Endothelial cell of umbilical vein (primary cell): ENCODE data around the gene PRRX2. TPM values are rescaled to one million over a fixed set of nuclear protein-coding genes. Genes with fewer than 3 reads are reported as not detected.
A peak's percentile ranks its signal among the peaks of the same experiment; 100 is the strongest.

Source experiments
- BruUV-seq: library from RNA; stranded (reverse); fragments of 400-500 nt; replicated peaks from 2 replicates; lab custom pipeline; 2021; lab: Mats Ljungman, UMichigan
- CTCF ChIA-PET: fragments of 300-600, 350-600 bp; sonication (Branson Sonifier 250); formaldehyde crosslinking; loops from one replicate; lab custom pipeline; 2021; ENCODE audit warnings: antibody characterized with exemption, inconsistent platforms; lab: Charles Lee
- POLR2A ChIA-PET: fragments of 300-600, 350-600 bp; sonication (Branson Sonifier 250); formaldehyde crosslinking; loops from one replicate; lab custom pipeline; 2021; ENCODE audit warnings: antibody characterized with exemption, inconsistent platforms; lab: Charles Lee
- DNase-seq: peaks from one replicate; pipeline ENCODE4 v3.0.0-alpha.2; 2011; ENCODE audit warnings: low read depth, low spot score
- FAIRE-seq: peaks from 2 replicates; lab custom pipeline; 2011; peaks lifted over from hg19 to GRCh38; lab: Jason Lieb, UNC
- H2AFZ ChIP-seq: 2 replicates; pipeline ENCODE4 v1.6.0; 2012; ENCODE audit warnings: low read depth, low read length, control low read depth, inconsistent platforms
- H3K27ac ChIP-seq: 2 replicates; pipeline ENCODE4 v1.5.1; 2011; ENCODE audit warnings: low read depth, mild to moderate bottlenecking, control low read depth, low read length, moderate library complexity; ENCODE audit not compliant: insufficient read depth
- H3K27me3 ChIP-seq, 2 experiments: 2 replicates each; pipeline versions ENCODE4 v1.6.0 to v1.6.1; 2011; ENCODE audit warnings: low read length in 2 of 2, mixed read lengths in 1 of 2; ENCODE audit not compliant: control insufficient read depth in 2 of 2, insufficient read depth in 2 of 2
- H3K36me3 ChIP-seq, 2 experiments: 2 replicates in 1 of 2; 3 replicates in 1 of 2; pipeline ENCODE4 v1.5.1; 2011; ENCODE audit warnings: low read length in 2 of 2, mild to moderate bottlenecking in 1 of 2, moderate library complexity in 1 of 2; ENCODE audit not compliant: control insufficient read depth in 2 of 2, insufficient read depth in 2 of 2; ENCODE audit errors: extremely low read depth in 1 of 2
- H3K4me1 ChIP-seq: 3 replicates; pipeline ENCODE4 v1.5.1; 2011; ENCODE audit warnings: mild to moderate bottlenecking, low read length; ENCODE audit not compliant: control insufficient read depth, insufficient read depth; ENCODE audit errors: extremely low read depth
- H3K4me2 ChIP-seq: 2 replicates; pipeline ENCODE4 v1.6.1; 2011; ENCODE audit warnings: low read length, control low read depth, mixed read lengths; ENCODE audit not compliant: insufficient read depth
- H3K4me3 ChIP-seq, 3 experiments: fragments of 200-600 bp in 1 of 3; sonication (generic), shearing (Covaris generic) in 1 of 3; replicated peaks in 1 of 3; 2 replicates each; pipeline ENCODE4 v1.5.1; 2011 to 2016; ENCODE audit warnings: control low read depth in 3 of 3, low read length in 3 of 3, mild to moderate bottlenecking in 2 of 3, inconsistent platforms in 1 of 3, low read depth in 1 of 3, moderate library complexity in 1 of 3; ENCODE audit not compliant: insufficient read depth in 1 of 3
- H3K79me2 ChIP-seq: 2 replicates; pipeline ENCODE4 v1.6.0; 2012; ENCODE audit warnings: low read length, inconsistent platforms; ENCODE audit not compliant: control insufficient read depth, insufficient read depth
- H3K9ac ChIP-seq: replicated peaks from 2 replicates; pipeline ENCODE3; 2011; ENCODE audit warnings: low read length, control low read depth; ENCODE audit not compliant: insufficient read depth; ENCODE audit errors: extremely low read depth
- H3K9me1 ChIP-seq: replicated peaks from 3 replicates; pipeline ENCODE4 v1.6.0; 2011; ENCODE audit warnings: mild to moderate bottlenecking, low read length; ENCODE audit not compliant: control insufficient read depth, insufficient read depth; ENCODE audit errors: extremely low read depth
- H3K9me3 ChIP-seq: replicated peaks from 2 replicates; pipeline ENCODE4 v1.5.1; 2012; ENCODE audit warnings: low read length, inconsistent platforms; ENCODE audit not compliant: control insufficient read depth, insufficient read depth
- H4K20me1 ChIP-seq: replicated peaks from 2 replicates; pipeline ENCODE3; 2011; ENCODE audit warnings: mild to moderate bottlenecking, low read length; ENCODE audit not compliant: control insufficient read depth, insufficient read depth; ENCODE audit errors: extremely low read depth
- EZH2 ChIP-seq: IDR thresholded peaks from 2 replicates; pipeline ENCODE4 v1.6.1; 2012; ENCODE audit warnings: borderline replicate concordance, low read depth, mild to moderate bottlenecking, moderate library complexity, low read length, inconsistent platforms; ENCODE audit not compliant: severe bottlenecking
- FOS ChIP-seq: IDR thresholded peaks from 2 replicates; pipeline ENCODE4 v1.6.1; 2011; ENCODE audit warnings: mild to moderate bottlenecking, low read length, moderate library complexity, borderline replicate concordance; ENCODE audit not compliant: insufficient read depth
- GATA2 ChIP-seq: IDR thresholded peaks from 2 replicates; pipeline ENCODE4 v1.7.0; 2011; ENCODE audit warnings: low read depth, mild to moderate bottlenecking, moderate library complexity, mixed read lengths, low read length; ENCODE audit not compliant: insufficient read length, insufficient read depth
- JUN ChIP-seq: IDR thresholded peaks from 2 replicates; pipeline ENCODE4 v1.6.1; 2011; ENCODE audit warnings: borderline replicate concordance, low read depth; ENCODE audit not compliant: insufficient read length, insufficient read depth
- MYC ChIP-seq: IDR thresholded peaks from one replicate; pipeline ENCODE4 v1.6.1; 2011; ENCODE audit warnings: mild to moderate bottlenecking, low read depth, low read length
- POLR2A ChIP-seq: IDR thresholded peaks from 2 replicates; pipeline ENCODE4 v1.6.1; 2012; ENCODE audit warnings: low read depth, mild to moderate bottlenecking, control low read depth, low read length
- POLR2AphosphoS5 ChIP-seq: IDR thresholded peaks from 2 replicates; pipeline ENCODE4 v1.6.1; 2012; ENCODE audit warnings: low read depth, mild to moderate bottlenecking, control low read depth, low read length, moderate library complexity; ENCODE audit not compliant: insufficient read depth
- dilution Hi-C: fragments of 300-500 bp; cut with MboI; formaldehyde crosslinking; loops from one replicate; pipeline ENCODE4 v1.15.0; 2019; ENCODE audit warnings: low sequenced_read_pairs; ENCODE audit not compliant: extremely low pct_ligation_motif_present
- intact Hi-C: fragments of 100-400 bp; cut with micrococcal nuclease; formaldehyde crosslinking; loops from one replicate; pipeline ENCODE4 v1.10.0; 2022
- polyA plus RNA-seq, 4 experiments: library from polyadenylated mRNA; depleted of rRNA in 3 of 4; stranded (reverse) in 3 of 4; unstranded in 1 of 4; fragments of >200 nt; gene quantifications; 2 replicates each; pipeline versions ENCODE4 v1.2.1 to v1.2.3, GENCODE V29; 2011 to 2012; ENCODE audit warnings: missing spikeins in 1 of 4
- total RNA-seq: library from RNA; stranded (reverse); gene quantifications from 2 replicates; pipeline ENCODE4 v1.2.3, GENCODE V29; 2021
- TF ChIP-seq, protein P1 (sequence below): IDR thresholded peaks from 2 replicates; pipeline ENCODE4 v1.6.1; 2011; ENCODE audit not compliant: insufficient read depth, insufficient read length
- TF ChIP-seq, protein P2 (sequence below), 2 donors: IDR thresholded peaks; 1 replicate in 1 of 2; 2 replicates in 1 of 2; pipeline ENCODE4 v1.5.1; 2011; ENCODE audit warnings: low read length in 2 of 2, mild to moderate bottlenecking in 2 of 2, moderate library complexity in 2 of 2, control low read depth in 1 of 2, inconsistent platforms in 1 of 2, low read depth in 1 of 2; ENCODE audit not compliant: insufficient read depth in 1 of 2; ENCODE audit errors: extremely low read depth in 1 of 2

The PRRX2 gene
- total and polyA plus RNA-seq, 2 donors (not counting 3 experiments of a cell fraction or from before 2014, with no cell fraction given), result 0.19 to 0.77 TPM

- Histone ChIP-seq H3K4me1 (peaks cover 5% of the 10 kb centered on the region), H3K9ac (peak overlapping the region; percentile 82), H3K9me3 (no peaks in the 10 kb centered on the region), H3K27ac (peak overlapping the region; percentile 56), H3K4me2 (peak overlapping the region; percentile 7), H3K36me3 (no peaks in the 10 kb centered on the region), H4K20me1 (no peaks in the 10 kb centered on the region), H2AFZ (peak overlapping the region; percentile 48), H3K9me1 (no peaks in the 10 kb centered on the region), H3K79me2 (no peaks in the 10 kb centered on the region), H3K27me3 (peaks cover 8 to 14% of the 10 kb centered on the region in 2 experiments), H3K4me3 (peak overlapping the region; percentile 33 to 44 (median 33))
- dilution Hi-C loops, result no loop called here
- TF ChIP-seq, protein P1, sequence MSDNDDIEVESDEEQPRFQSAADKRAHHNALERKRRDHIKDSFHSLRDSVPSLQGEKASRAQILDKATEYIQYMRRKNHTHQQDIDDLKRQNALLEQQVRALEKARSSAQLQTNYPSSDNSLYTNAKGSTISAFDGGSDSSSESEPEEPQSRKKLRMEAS, result no peak
- TF ChIP-seq POLR2AphosphoS5, result no peak
- TF ChIP-seq POLR2A, result no peak
- TF ChIP-seq MYC, result no peak
- no peak for TF ChIP-seq JUN
- TF ChIP-seq GATA2, result no peak
- TF ChIP-seq FOS, result no peak
- TF ChIP-seq, protein P2, sequence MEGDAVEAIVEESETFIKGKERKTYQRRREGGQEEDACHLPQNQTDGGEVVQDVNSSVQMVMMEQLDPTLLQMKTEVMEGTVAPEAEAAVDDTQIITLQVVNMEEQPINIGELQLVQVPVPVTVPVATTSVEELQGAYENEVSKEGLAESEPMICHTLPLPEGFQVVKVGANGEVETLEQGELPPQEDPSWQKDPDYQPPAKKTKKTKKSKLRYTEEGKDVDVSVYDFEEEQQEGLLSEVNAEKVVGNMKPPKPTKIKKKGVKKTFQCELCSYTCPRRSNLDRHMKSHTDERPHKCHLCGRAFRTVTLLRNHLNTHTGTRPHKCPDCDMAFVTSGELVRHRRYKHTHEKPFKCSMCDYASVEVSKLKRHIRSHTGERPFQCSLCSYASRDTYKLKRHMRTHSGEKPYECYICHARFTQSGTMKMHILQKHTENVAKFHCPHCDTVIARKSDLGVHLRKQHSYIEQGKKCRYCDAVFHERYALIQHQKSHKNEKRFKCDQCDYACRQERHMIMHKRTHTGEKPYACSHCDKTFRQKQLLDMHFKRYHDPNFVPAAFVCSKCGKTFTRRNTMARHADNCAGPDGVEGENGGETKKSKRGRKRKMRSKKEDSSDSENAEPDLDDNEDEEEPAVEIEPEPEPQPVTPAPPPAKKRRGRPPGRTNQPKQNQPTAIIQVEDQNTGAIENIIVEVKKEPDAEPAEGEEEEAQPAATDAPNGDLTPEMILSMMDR (IDR thresholded peaks at IDR 0.05; ENCODE audit: extremely low read depth in 1 of 2, insufficient read depth in 1 of 2, low read depth in 1 of 2, low read length in 2 of 2), result no peak
- TF ChIP-seq EZH2, result no peak
- ChIA-PET POLR2A (no interaction called here), CTCF (interaction anchor here (0.7 to 2.1 kb wide), 4 partner anchors 15 to 55 kb away, joined by 3 to 4 read pairs (median 3); no protein-coding TSS in a partner anchor)
- BruUV-seq, result no TSS peak
- peak; percentile 33 for FAIRE-seq
- intact Hi-C loops, result loop anchor here (5.0 kb wide), 1 partner anchor 45 kb away; no protein-coding TSS in a partner anchor
- no peak for DNase-seq
Observed at GRCh38 chr9:129696944-129697655, 31.7 kb downstream of the PRRX2 start.
